Nephron progenitor cell (in vitro differentiated cells): ENCODE data around the gene BICC1.

Experiments used
- DNase-seq: peaks from one replicate; pipeline ENCODE4 v3.0.0; 2021
- H3K27ac Mint-ChIP-seq: 2 replicates; pipeline ENCODE4 v1.8.0; 2021; ENCODE audit warnings: mild to moderate bottlenecking, moderate library complexity, mixed read lengths
- H3K27me3 Mint-ChIP-seq: 2 replicates; pipeline ENCODE4 v1.8.0; 2021; ENCODE audit warnings: mild to moderate bottlenecking, low read depth, mixed read lengths; ENCODE audit not compliant: poor library complexity
- H3K36me3 Mint-ChIP-seq: 2 replicates; pipeline ENCODE4 v1.8.0; 2021; ENCODE audit warnings: low read depth, mixed read lengths
- H3K4me1 Mint-ChIP-seq: 2 replicates; pipeline ENCODE4 v1.8.0; 2021; ENCODE audit warnings: mixed read lengths
- H3K4me3 Mint-ChIP-seq: 2 replicates; pipeline ENCODE4 v1.8.0; 2021; ENCODE audit warnings: mild to moderate bottlenecking, moderate library complexity, mixed read lengths
- H3K9me3 Mint-ChIP-seq: 2 replicates; pipeline ENCODE4 v1.8.0; 2021; ENCODE audit warnings: mild to moderate bottlenecking, moderate library complexity, mixed read lengths
- TF ChIP-seq, protein P1 (sequence below): fragments of 200-600 bp; sonication (generic); IDR thresholded peaks from 2 replicates; pipeline ENCODE4 v1.5.0; 2021; ENCODE audit warnings: antibody characterized with exemption

The BICC1 gene

DNA sequence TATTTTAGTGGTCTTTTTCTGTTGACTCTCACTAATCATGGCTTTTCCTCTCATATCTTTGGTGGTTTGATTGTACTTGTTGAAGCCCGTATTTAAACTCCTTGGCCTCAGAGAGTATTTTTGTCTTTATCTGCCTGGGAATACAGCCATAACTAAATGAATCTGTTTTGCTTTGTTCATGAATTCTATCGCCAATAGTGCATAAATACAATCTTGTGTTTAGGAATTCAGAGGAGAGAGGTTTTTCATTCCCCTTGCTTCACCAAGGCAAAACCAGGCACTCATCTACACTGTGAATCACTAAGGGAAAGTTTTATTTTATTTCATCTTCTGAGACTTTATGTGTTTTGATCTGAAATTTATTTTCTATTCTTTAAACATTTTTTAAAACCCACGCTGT, 152.7 kb downstream of the BICC1 start:
- Mint-ChIP-seq H3K9me3 (peaks cover 27% of the 10 kb centered on the region), H3K27ac (no peak overlapping the region), H3K4me1 (no peaks in the 10 kb centered on the region), H3K36me3 (peaks cover 9% of the 10 kb centered on the region), H3K4me3 (no peak overlapping the region), H3K27me3 (no peaks in the 10 kb centered on the region)
- TF ChIP-seq, protein P1, sequence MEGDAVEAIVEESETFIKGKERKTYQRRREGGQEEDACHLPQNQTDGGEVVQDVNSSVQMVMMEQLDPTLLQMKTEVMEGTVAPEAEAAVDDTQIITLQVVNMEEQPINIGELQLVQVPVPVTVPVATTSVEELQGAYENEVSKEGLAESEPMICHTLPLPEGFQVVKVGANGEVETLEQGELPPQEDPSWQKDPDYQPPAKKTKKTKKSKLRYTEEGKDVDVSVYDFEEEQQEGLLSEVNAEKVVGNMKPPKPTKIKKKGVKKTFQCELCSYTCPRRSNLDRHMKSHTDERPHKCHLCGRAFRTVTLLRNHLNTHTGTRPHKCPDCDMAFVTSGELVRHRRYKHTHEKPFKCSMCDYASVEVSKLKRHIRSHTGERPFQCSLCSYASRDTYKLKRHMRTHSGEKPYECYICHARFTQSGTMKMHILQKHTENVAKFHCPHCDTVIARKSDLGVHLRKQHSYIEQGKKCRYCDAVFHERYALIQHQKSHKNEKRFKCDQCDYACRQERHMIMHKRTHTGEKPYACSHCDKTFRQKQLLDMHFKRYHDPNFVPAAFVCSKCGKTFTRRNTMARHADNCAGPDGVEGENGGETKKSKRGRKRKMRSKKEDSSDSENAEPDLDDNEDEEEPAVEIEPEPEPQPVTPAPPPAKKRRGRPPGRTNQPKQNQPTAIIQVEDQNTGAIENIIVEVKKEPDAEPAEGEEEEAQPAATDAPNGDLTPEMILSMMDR = no peak
- no peak for DNase-seq

- Mint-ChIP-seq H3K36me3 (peaks cover 9% of the 10 kb centered on the region), H3K4me1 (no peaks in the 10 kb centered on the region), H3K27me3 (no peaks in the 10 kb centered on the region), H3K4me3 (no peak overlapping the region), H3K9me3 (peaks cover 27% of the 10 kb centered on the region), H3K27ac (no peak overlapping the region)
- no peak for DNase-seq
- TF ChIP-seq, protein P1 = no peak
Observed at GRCh38 chr10:58666024-58666423, 153.4 kb downstream of the BICC1 start.

DNA sequence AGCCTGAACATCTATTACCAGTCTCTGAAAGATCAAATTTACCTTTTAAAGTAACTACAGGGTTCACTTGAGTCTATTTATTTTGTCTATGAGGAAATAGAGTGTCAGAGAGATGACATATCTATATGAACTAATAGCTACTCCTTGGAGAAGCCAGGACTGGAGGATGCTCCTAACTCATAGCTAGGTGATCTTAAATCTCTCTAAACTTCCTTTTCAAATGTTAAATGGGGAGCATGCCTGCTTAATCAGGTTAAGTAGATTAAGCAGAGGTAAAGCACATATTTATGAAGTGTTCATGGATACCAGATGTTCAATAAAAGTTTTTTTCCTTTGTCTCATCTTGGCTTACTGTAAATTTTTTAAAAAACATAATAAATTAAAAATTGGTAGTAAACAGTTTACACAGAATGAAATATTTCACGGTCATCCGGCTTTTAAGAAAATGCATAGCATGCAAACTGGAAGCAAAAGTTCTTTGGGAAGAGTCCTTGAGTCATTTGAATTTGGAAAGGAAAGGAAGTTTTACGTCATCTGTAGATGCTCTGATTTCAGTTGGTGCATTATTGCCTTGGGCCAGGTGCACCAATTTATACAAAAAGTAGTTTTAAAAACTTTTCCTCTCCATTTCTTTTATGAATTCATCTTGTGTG, 155.1 kb downstream of the BICC1 start:
- no peaks in the 10 kb centered on the region for H3K27me3 Mint-ChIP-seq
- H3K36me3 Mint-ChIP-seq = peaks cover 9% of the 10 kb centered on the region
- TF ChIP-seq, protein P1 = no peak
- no peak overlapping the region for H3K27ac Mint-ChIP-seq
- peaks cover 27% of the 10 kb centered on the region for H3K9me3 Mint-ChIP-seq
- DNase-seq = no peak
- no peaks in the 10 kb centered on the region for H3K4me1 Mint-ChIP-seq
- no peak overlapping the region for H3K4me3 Mint-ChIP-seq

DNA sequence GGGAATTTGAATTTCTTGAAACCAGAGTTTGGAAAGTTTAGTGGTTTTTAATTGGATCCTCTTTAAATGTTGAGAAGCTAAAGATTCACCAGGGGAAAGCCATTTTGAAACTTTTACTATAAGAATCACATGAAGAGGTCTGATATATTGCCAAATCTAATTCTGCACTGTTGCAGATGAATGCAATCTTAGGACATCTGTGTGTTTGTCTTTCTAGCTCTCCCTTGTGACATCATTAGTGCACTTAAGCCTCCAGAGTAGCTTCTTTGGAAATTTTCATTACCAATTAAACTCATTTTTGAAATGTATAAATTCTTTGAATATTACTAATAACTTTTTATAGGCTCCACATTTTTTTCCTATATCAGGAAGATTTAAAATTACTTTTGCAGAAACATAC, 160.2 kb downstream of the BICC1 start:
- DNase-seq = no peak
- no peak overlapping the region for H3K27ac Mint-ChIP-seq
- no peaks in the 10 kb centered on the region for H3K4me1 Mint-ChIP-seq
- TF ChIP-seq, protein P1 = no peak
- H3K9me3 Mint-ChIP-seq = no peaks in the 10 kb centered on the region
- no peaks in the 10 kb centered on the region for H3K36me3 Mint-ChIP-seq
- no peaks in the 10 kb centered on the region for H3K27me3 Mint-ChIP-seq
- H3K4me3 Mint-ChIP-seq = no peak overlapping the region

DNA sequence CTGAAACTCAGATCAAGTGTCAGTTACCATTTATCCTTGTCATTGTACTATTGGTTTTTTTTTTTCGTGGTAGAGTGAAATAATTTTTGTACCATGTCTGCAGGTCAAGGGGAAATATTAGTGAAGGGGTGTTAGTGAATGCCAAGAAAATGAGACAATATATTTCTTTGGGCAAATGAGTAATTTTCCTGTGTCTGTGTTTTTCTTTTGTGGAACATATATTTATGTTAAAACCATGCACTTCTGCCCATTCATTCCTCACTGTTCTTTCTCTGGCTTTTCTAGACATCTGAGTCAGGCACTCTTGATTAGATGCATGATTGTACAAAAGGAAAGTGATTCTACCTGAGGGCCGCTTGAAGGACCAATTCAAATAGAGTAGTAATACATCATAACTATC, 161.6 kb downstream of the BICC1 start:
- Mint-ChIP-seq H3K4me1 (no peaks in the 10 kb centered on the region), H3K9me3 (no peaks in the 10 kb centered on the region), H3K27ac (no peak overlapping the region), H3K36me3 (no peaks in the 10 kb centered on the region), H3K4me3 (no peak overlapping the region), H3K27me3 (peaks cover 2% of the 10 kb centered on the region)
- DNase-seq = no peak
- TF ChIP-seq, protein P1 = no peak

DNA sequence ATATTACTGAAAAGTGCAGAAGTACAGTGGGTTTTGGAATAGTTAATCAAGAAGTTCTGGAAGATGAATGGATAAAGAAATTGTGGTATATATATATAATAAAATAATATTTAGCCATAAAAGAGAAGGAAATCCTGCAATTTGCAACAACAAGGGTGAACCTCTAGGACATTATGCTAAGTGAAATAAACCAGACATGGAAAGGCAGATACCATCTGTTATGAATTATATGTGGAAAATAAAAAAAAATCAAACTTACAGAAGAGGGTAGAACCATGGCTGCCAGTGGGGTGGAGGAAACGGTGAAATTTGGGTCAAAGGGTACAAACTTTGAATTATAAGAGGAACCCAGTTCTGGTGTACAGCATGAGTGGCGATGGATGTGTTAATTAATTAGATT, 162.6 kb downstream of the BICC1 start:
- Mint-ChIP-seq H3K27ac (no peak overlapping the region), H3K27me3 (peaks cover 2% of the 10 kb centered on the region), H3K4me3 (no peak overlapping the region), H3K9me3 (peaks cover 6% of the 10 kb centered on the region), H3K4me1 (no peaks in the 10 kb centered on the region), H3K36me3 (no peaks in the 10 kb centered on the region)
- TF ChIP-seq, protein P1 = no peak
- DNase-seq = no peak
